HG03039 (cell line): ENCODE data around the gene BST1.
"Not testable (repeated sequence)": the region's sequence is repeated elsewhere in the genome, so short reads cannot be mapped to it uniquely, and the experiment has no call there.

ENCODE experiments used
- ATAC-seq: cut with Tn5 transposase; IDR thresholded peaks from one replicate; pipeline ENCODE4 v1.9.1; 2021; ENCODE audit warnings: mild to moderate bottlenecking, moderate library complexity; ENCODE audit not compliant: unreplicated experiment

The BST1 gene

DNA sequence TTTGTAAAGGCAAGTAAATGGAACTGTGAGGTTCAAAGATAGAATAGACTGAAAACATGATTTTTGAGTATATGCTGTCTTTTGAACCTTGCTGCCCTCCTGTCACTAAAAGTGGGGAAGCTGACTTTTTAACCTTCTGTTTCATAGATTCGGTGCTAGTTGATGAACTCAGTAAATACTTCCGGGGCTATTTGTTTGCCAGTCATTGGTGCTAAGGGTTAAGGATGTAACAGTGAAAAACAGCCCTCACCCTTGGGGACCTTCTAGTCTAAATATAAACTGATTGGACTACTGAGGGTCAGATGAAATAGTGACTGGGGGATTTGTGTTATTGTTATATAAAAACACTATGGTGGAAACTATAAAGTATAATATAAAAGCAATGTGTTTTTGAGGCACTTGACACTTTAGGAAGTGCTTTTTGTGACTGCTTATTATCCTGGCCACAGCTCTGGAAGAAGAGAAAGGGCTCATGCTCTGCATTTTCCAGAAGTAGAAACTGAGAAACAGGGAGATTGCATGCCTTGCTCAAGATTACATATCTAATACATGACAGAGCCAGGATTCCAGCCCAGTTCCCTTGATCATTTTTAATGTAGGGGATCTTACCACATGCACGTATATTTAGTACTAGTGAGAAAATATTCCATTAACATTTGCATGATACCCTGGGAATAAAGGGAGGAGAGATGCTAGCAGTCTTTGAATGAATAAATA is 3.9 kb downstream of the BST1 start:
- ATAC-seq = no peak

DNA sequence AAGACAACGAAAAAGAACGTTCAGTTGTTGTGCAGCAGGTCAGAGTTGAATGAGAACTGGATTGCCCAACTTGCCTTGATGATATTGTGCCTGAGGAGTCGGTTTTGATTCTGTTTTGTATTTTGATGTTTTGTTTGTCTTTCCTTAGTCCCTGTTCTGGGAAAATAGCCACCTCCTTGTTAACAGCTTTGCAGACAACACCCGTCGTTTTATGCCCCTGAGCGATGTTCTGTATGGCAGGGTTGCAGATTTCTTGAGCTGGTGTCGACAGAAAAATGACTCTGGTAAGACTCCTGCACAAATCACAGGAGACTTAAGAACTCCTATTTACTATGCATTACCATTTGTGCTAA is 4.5 kb downstream of the BST1 start:
- no peak for ATAC-seq

DNA sequence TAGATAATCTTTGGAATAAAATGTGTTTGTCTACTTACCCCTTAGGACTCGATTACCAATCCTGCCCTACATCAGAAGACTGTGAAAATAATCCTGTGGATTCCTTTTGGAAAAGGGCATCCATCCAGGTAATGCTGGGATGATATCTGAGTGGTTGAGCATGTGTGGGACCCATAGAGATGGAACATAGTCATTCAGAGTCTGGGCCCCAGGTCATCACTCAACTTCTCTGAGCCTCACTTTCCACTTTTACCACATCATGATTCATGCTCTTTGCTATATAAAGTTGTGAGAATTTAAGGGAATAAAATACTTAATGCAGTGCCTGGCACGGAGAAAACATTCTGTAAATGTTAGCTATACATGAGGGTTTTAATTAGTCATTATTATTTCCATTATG is 8.9 kb downstream of the BST1 start:
- ATAC-seq = no peak

DNA sequence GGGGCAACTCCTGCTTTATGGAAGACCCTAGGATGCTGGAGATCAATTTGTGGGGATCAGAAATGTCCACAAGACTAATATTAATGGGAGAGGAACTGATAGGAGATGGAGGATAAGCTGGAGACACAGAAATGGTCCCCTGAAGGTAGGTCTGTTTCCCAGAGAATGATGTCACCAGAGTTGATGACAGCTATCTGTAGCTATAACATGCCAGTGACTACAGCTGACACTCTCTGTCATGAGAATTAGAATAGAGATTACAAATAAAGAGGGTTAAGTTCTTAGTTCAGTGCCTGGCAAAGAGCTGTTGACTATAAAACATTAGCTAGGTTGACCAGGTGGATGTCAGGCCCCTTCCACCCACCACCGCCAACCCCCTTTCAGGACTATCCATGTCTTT is 9.3 kb downstream of the BST1 start:
- no peak for ATAC-seq

DNA sequence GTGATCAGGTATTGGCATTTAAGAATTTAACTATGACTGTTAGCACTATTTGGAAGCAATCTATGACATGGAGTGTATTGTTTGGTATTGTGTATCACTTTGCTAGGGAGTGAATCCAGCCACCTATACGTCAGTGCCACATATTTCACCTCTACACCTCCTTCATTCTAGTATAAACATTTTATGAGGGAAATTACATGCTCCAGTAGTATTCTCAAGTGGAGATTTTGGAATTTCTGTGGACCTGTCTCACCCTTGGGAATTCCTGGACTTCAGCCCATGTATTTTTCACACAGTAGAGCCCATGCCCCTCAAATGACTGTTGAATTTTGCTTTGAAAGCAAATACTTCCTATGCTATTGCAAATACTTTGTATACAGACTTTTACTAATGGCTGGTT is 11.3 kb downstream of the BST1 start:
- ATAC-seq = no peak

DNA sequence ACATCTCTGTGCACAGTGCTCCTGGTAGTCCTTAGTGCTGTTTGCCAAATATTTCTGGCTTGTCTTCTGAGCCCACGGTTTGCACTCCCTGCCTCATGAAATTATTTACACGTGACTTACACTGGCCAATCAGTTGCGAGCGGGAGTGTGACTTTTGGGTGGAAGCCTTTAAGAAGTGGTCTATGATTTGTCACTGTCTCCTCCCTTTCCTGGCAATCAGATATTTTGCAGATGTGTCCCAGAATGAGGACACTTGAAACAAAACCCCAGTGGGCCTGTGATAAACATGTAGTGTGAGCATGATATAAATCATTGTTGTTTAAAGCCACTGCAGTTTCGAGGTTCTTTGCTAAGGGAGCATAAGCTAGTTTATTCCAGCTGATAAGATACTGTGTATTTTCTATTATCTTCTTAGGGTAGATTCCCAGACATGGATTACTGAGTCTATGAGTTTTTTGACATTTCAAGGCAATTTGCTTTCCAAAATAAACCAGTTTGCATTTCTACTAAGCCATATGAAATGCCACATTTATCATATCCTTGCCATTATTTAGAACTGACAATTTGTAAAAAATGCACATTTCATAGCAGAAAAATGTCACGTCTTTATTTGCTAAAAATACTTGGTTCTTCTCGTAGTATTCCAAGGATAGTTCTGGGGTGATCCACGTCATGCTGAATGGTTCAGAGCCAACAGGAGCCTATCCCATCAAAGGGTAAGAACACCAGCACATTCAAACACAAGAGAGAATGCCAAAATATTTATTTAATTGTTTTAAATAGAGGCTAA is 12.0 kb downstream of the BST1 start:
- no peak for ATAC-seq

DNA sequence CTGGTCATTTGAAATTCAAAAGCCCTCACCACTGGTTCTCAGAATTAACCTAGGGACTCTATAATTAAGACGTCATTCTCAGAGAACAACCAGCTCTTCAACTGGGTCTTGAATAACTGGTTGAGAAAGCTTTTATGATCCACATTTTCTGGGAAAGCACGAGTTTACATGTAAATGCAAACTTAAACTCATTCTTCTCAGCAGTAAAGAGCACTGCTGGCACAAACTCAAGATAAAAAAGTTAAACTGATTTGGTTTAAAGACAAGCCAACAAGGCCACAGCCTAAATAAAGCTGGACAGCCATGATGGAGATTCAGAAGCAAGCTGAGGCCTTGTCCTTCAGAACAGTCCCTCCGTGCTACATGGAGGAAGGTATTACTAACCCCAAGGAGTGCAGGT is 13.2 kb downstream of the BST1 start:
- no peak for ATAC-seq

DNA sequence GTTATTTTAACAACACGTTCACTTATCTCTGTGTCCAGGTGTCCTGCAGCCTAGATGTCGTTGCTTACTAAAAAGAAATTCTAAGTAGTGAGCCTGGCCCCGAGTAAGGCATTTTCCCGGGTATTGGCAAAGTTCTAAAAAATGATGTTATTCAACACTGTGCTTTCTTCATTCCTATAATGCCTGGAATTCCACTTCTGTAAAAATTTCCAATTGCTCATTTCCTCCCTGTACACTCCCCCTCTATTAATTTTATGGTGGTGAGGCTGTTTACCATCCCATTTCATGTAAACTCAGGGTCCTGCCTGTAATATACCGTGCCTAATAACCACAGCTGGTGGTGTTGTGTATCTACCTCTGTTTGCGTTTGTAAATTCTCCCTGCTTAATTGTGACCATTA is 14.2 kb downstream of the BST1 start:
- no peak for ATAC-seq

DNA sequence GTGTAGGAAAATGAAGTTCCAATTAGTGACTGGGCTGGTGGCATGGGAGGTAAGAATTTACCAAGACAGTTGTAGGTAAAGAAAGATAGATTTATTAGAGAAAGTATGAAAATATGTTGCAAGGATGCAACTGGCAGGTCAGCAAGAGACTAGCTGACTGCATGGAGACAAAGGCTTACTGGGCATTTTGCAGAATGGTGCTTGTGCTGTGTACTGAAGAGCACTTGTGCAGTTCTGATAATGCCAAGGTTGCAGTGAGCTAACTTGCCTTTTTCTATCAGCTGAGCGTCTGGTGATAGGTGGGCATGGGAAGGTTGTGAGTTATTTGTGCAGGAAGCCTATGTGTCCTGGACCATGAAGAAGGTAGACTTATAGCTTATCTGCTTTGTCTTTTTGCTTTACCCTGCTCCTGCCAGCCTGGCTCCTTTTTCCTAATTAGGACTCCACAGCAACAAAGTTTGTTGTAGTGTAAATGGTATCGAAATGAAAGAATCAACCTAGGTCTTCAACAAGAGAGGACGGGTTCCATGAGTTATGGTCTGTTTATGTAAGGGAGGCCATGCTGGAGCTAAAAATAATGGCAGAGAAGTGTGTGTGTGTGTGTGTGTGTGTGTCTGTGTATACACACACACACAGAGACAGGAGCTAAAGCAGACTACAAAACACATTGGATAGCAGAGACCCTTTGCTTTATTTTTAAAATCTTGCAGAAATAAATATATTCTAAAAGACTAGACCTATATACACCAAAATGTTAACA is 15.0 kb downstream of the BST1 start:
- ATAC-seq = no peak

DNA sequence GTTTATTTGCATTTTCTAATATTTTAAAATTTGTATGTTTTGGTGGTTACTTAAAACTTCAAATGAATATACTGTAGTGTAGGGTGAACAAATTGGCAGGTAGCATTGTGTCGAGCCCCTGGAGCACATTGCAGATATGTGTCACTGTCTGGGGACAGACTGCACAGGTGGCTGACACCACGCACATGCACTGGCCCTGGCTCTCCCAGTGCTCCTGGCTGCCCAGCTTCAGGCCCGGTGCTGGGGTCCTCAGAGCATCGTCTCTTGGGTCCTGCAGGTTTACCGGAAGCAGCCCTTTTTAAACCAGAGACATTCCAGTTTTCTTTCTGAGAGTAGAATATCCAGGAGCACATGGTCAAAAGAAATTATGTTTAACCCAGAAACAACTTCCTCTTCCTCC is 15.6 kb downstream of the BST1 start:
- no peak for ATAC-seq

DNA sequence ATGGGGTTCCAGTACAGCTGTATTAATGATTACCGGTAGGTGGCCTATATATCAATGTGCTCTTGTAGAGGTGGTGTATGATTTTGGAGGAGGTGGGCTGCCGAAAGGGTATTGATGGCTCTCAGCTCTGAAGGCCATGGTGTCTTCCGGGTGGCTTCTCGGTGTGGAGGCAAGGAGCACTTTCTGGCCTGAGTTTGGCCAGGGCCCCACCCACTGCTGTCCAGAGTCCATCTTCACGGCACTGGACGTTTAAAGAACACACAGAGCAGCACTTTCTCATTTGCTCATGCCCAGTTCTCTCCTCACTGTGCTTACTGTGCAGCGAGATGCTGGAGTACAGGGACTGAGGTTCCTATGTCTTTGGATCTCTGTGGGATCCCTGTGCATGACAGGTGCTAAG is 16.1 kb downstream of the BST1 start:
- no peak for ATAC-seq

DNA sequence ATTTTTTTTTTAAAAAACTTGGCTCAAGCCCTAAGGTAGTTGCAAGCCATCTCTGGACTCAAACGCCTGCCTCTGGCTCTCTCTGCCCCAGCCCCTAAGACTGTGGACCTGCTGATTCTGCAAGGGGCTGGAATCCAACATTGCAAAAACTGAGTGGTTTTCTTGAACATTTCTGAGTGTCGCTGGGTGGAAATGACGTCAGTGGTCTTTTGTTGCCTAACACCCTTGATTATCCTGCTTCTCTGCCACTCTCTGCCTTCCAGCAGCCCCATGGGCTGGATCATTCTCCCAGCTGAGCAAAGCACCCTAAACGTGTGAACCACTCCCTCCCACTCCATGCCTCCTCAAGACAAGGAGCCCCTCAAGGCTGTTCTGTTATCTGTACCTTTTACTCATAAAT is 16.6 kb downstream of the BST1 start:
- no peak for ATAC-seq

DNA sequence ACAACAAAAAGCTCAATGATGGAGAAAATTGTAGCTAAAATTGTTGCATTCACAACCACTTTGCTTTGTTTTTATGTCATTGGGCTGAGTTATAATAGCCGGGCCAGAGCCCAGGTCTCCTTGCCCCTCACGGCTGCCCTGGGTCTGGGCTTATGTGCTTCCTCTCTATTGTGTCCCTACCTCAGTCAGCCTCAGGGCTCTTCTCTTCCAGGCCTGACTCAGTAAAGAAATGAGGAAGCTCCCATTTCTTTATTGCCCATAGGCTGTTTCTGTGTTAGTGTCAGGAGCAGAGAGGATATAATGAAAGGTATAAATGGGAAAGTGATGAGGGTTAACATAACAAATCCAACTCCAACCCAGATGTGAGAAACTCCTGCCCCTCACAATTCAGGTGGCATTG is 18.0 kb downstream of the BST1 start:
- no peak for ATAC-seq

DNA sequence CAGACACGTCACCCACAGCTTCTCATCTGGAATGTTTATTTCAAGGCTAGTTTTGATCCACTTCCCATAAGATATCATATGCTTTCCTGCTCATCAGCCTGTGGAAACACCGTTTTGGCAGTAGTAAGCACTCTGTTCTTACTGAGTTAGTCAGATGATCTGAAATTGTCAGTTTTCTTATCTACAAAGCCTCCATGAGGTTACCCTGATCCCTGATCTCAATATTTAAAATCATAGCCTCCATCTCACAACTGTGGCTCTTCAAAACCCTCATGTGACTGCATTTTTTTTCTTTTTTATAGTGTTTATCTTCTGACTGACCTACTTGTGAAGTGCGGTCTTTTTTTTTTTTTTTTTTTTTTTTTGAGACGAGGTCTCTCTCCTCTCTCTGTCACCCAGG is 22.7 kb downstream of the BST1 start:
- ATAC-seq = no peak

DNA sequence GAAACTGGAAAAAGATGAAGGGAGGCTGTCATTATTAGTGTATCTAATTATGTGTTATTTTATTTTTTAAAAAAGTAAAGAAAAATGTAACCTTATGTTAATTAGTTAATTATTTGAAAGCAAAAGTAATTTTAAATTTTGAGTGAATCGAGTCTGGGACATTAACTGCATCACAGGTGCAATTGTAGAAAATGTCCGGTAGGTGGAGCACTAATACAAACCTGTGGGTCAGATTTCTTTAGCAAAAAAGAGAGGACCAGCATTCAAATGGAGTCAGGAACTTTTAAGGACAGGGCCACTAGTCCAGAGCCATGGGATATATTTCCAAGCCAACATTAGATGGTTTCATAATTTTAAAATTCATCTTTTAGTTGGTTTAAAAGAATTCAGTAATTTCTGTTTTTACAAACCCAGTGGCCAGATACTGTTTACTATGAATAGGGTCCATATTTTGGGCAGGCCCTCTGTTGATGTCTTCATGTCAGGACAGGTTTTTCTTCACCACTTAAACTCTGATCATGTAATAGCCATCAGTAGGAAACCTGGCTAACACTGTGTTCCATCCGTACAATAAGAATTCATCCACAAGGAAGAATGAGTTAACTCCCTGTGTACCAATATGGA is 27.2 kb downstream of the BST1 start:
- no peak for ATAC-seq

DNA sequence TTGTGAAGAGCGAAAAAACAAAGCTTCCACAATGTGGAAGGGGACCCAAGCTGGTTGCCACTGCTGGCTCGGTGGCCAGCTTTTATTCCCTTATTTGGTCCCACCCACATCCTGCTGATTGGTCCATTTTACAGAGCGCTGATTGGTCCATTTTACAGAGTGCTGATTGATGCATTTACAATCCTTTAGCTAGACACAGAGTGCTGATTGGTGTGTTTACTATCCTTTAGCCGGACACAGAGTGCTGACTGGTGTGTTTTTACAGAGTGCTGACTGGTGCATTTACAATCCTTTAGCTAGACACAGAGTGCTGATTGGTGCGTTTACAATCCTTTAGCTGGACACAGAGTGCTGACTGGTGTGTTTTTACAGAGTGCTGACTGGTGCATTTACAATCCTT is 30.2 kb downstream of the BST1 start:
- not testable (repeated sequence) for ATAC-seq

DNA sequence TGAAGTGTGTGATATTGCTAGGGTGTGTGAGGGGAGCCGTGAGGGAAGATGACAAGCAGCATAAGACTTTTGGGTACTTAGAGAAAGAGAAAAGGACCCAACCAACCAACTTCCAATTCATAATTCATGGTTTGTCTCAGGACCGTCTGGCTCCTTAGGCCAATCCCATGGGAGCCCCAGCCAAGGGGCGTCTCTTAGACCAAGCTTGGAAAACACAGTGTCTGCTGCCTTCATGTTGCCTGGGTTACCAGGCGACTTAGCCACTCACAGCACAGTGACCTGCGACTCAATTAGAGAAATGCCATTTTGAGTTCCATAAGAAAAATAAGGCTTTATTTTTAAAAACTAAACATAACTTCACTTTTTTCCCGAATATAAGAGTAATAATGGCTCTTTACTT is 32.7 kb downstream of the BST1 start:
- ATAC-seq = no peak

DNA sequence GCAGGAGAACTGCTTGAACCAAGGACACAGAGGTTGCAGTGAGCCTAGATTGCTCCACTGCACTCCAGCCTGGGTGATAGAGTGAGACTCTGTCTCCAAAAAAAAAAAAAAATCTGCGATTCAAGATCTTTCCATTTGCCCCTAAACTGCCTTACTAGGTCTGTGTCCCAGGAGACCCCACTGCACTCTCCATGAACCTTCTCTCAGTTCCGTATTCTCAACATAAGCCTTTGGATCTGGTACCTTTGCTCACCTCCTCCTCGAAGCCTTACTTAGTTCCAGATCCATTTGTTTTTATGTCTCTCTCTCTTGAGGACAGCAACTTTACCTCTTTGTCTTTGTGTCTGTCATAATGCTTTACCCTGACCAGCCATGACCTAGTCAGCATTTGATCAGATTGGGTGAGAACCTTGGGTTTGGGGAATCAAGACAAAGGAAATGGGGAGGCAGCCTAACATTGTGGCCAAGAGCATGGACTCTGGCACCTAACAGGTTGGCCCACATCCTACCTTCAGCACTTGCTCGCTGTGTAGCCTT is 33.7 kb downstream of the BST1 start:
- ATAC-seq = no peak

DNA sequence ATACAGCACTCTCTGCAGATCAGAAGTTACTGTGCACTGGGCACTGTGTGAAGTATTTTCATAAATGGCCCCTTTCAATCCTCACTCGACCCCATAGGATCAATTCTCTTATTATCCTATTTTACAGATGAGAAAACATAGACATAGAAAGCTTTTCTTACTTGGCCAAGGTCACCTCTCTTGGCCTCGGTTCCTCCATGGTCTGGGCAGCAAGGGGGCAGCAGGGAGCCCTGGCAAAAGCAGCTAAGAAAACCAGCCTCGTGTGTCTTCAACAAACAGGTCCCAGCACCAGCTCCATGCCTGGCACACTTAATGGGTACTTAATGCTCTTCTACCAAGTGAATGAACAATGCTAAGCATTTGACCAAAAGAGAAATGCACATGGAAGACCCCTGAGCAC is 34.4 kb downstream of the BST1 start:
- ATAC-seq = no peak

DNA sequence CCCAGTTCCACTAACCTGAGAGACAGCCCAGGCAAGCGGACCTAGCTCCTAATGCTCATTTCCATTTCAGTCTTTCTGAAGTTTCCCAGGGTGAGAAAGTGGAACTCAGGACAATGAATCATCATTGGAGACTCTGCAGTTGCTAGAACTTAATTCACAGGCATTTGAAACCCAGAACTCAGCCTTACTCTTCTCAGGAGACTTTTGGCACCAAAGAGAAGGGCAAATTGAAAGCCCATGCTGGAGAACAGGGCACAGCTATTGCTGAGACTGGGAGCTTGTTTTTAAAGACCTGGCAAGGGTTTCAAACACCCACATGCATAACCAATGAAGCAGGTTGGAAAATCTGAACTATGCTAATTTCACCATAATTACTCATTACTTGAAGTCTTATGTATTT is 36.0 kb downstream of the BST1 start:
- ATAC-seq = no peak

DNA sequence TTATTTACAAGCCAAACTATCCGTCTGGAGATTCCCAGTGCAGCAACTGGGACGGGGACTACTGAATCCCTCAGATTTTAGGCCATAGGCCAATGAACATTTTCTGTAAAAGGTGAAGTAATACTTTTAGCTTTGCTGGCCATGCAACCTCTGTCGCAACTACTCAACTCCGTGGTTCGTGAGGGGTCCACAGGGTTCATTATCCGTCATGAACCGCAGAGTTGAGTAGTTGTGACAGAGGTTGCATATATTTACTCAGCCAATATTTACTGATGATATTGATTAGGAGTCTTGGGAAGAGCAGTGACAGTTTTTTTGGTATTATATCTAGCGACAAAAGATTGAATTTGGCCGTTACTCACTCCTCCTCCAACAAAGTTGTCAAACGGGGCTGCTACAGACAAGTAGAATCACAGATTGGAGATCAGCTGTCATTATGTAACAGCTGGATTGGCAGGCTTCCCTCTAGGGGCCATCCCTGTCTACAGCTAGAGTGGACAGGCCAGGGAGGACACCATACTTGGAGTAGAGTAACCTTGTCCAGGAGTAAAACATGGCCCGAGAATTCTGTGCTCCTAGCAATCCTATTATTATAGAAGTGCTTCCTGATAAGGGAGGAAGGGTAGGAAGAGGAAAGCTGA is 38.0 kb downstream of the BST1 start:
- ATAC-seq = no peak
